DOHH2 (cell line): Measurements from ENCODE around the gene SEC63.

Experiments
- CTCF ChIP-seq: fragments of 200-600 bp; sonication (generic); IDR thresholded peaks from one replicate; pipeline ENCODE4 v1.5.1; 2014; ENCODE audit warnings: antibody characterized with exemption, mild to moderate bottlenecking, low read depth, low read length; ENCODE audit not compliant: poor library complexity, severe bottlenecking
- EZH2phosphoT487 ChIP-seq: fragments of 200-600 bp; sonication (generic); IDR thresholded peaks from 2 replicates; pipeline ENCODE4 v1.6.1; 2017; ENCODE audit warnings: borderline replicate concordance, mild to moderate bottlenecking, antibody characterized with exemption, low read length, moderate library complexity, mixed read lengths

DNA sequence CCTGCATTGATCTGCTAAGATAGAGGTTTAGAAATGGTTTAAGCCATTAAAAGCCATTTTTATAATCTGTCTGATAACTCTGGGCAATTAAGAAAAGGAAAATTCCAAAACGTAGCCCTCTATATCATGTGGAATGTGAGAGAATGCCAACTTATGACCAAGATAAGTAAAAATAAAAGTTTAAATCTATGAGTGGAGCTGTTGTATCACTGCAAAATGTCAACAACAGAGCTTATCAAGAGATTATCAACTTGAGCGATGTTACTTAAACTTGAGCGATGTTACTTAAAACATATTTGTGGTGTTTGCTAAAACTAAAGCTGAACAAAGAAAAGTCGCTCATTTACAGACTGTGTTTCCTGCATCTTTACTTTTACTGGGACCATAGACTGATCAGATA is 87.0 kb downstream of the SEC63 start:
- TF ChIP-seq CTCF (no peak), EZH2phosphoT487 (no peak)
